Measurements from ENCODE around the gene CTCFL. TPM values are rescaled to one million over a fixed set of nuclear protein-coding genes. Genes with fewer than 3 reads are reported as not detected.

The CTCFL gene
- total and polyA plus RNA-seq, 2 of the 8 experiments (the other 6 are each of a cell fraction or from before 2014, with no cell fraction given): 0.30 to 0.80 TPM

- TF ChIP-seq, protein P1, sequence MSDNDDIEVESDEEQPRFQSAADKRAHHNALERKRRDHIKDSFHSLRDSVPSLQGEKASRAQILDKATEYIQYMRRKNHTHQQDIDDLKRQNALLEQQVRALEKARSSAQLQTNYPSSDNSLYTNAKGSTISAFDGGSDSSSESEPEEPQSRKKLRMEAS (IDR thresholded peaks at IDR 0.05): no peak
- TF ChIP-seq HDAC6 (IDR thresholded peaks at IDR 0.05; ENCODE audit: low read depth, low read length) (no peak), SUZ12 (IDR thresholded peaks at IDR 0.05; ENCODE audit: low read length) (no peak), TAF1 (IDR thresholded peaks at IDR 0.05; ENCODE audit: low read depth, low read length) (no peak), SIRT6 (IDR thresholded peaks at IDR 0.05; ENCODE audit: low read length) (no peak), CBX5 (IDR thresholded peaks at IDR 0.05; ENCODE audit: low read depth, low read length) (no peak), JUN (IDR thresholded peaks at IDR 0.05; ENCODE audit: low read depth, low read length) (no peak), BCL11A (IDR thresholded peaks at IDR 0.05; ENCODE audit: low read depth in 2 of 2, low read length in 2 of 2) (no peak)
Observed at GRCh38 chr20:57558614-57559288, 33.8 kb upstream of the CTCFL start (continued).

All from H1 (cell line).